ENCODE results near the gene MALT1.

The MALT1 gene

GRCh38 chr18:58669731-58670378, 1.4 kb upstream of the MALT1 start:
- H3K27ac ChIP-seq: no peak overlapping the region
- peaks cover 31% of the 10 kb centered on the region for H3K27me3 ChIP-seq
- no peaks in the 10 kb centered on the region for H3K9me3 ChIP-seq
- no peaks in the 10 kb centered on the region for H3K36me3 ChIP-seq
- H3K4me3 ChIP-seq (ENCODE audit: low read depth in 1 of 2, low read length in 1 of 2): no peak overlapping the region
- no peak for TF ChIP-seq CTCF (IDR thresholded peaks at IDR 0.05)
- H3K4me1 ChIP-seq (ENCODE audit: control insufficient read depth in 1 of 2, insufficient read depth in 1 of 2, low read depth in 1 of 2, low read length in 1 of 2): peaks cover 17 to 19% of the 10 kb centered on the region in 2 experiments

GRCh38 chr18:58670404-58671110, 708 bp upstream of the MALT1 start:
- peaks cover 17 to 19% of the 10 kb centered on the region in 2 experiments for H3K4me1 ChIP-seq (ENCODE audit: control insufficient read depth in 1 of 2, insufficient read depth in 1 of 2, low read depth in 1 of 2, low read length in 1 of 2)

GRCh38 chr18:58671632-58672564, 633 bp downstream of the MALT1 start:
- peak overlapping the region; percentile 71 to 89 for H3K4me3 ChIP-seq (ENCODE audit: low read depth in 1 of 2, low read length in 1 of 2)
- no peaks in the 10 kb centered on the region for H3K9me3 ChIP-seq
- peaks cover 25% of the 10 kb centered on the region for H3K27me3 ChIP-seq
- no peaks in the 10 kb centered on the region for H3K36me3 ChIP-seq
- peaks cover 17 to 19% of the 10 kb centered on the region in 2 experiments for H3K4me1 ChIP-seq (ENCODE audit: control insufficient read depth in 1 of 2, insufficient read depth in 1 of 2, low read depth in 1 of 2, low read length in 1 of 2)
- peak overlapping the region; percentile 94 for H3K27ac ChIP-seq
- no peak for TF ChIP-seq CTCF (IDR thresholded peaks at IDR 0.05)

More at GRCh38 chr18:58670404-58671110, 708 bp upstream of the MALT1 start:
- peak overlapping the region; percentile 94 for H3K27ac ChIP-seq
- no peaks in the 10 kb centered on the region for H3K9me3 ChIP-seq
- TF ChIP-seq CTCF (IDR thresholded peaks at IDR 0.05): no peak
- no peaks in the 10 kb centered on the region for H3K36me3 ChIP-seq
- peaks cover 31% of the 10 kb centered on the region for H3K27me3 ChIP-seq
- peak overlapping the region; percentile 71 to 89 for H3K4me3 ChIP-seq (ENCODE audit: low read depth in 1 of 2, low read length in 1 of 2)

- no peak overlapping the region for H3K27ac ChIP-seq
- H3K4me1 ChIP-seq (ENCODE audit: control insufficient read depth in 1 of 2, insufficient read depth in 1 of 2, low read depth in 1 of 2, low read length in 1 of 2): peaks cover 17 to 19% of the 10 kb centered on the region in 2 experiments
- TF ChIP-seq CTCF (IDR thresholded peaks at IDR 0.05): no peak
- no peaks in the 10 kb centered on the region for H3K36me3 ChIP-seq
- no peaks in the 10 kb centered on the region for H3K9me3 ChIP-seq
- H3K4me3 ChIP-seq (ENCODE audit: low read depth in 1 of 2, low read length in 1 of 2): no peak overlapping the region
- H3K27me3 ChIP-seq: peaks cover 5% of the 10 kb centered on the region
These were observed 2.9 kb downstream of the MALT1 start for GRCh38 chr18:58674159-58674558.

- Histone ChIP-seq H3K4me1 (ENCODE audit: control insufficient read depth in 1 of 2, insufficient read depth in 1 of 2, low read depth in 1 of 2, low read length in 1 of 2) (peaks cover 17 to 18% of the 10 kb centered on the region in 2 experiments), H3K36me3 (no peaks in the 10 kb centered on the region), H3K4me3 (ENCODE audit: low read depth in 1 of 2, low read length in 1 of 2) (no peak overlapping the region), H3K9me3 (no peaks in the 10 kb centered on the region), H3K27me3 (no peaks in the 10 kb centered on the region), H3K27ac (no peak overlapping the region)
- TF ChIP-seq CTCF (IDR thresholded peaks at IDR 0.05): no peak
These were observed 3.7 kb downstream of the MALT1 start for GRCh38 chr18:58674863-58675472.
